Measurements from ENCODE around the gene UBASH3B.
"Not testable (repeated sequence)": the region's sequence is repeated elsewhere in the genome, so short reads cannot be mapped to it uniquely, and the experiment has no call there.

The UBASH3B gene

DNA sequence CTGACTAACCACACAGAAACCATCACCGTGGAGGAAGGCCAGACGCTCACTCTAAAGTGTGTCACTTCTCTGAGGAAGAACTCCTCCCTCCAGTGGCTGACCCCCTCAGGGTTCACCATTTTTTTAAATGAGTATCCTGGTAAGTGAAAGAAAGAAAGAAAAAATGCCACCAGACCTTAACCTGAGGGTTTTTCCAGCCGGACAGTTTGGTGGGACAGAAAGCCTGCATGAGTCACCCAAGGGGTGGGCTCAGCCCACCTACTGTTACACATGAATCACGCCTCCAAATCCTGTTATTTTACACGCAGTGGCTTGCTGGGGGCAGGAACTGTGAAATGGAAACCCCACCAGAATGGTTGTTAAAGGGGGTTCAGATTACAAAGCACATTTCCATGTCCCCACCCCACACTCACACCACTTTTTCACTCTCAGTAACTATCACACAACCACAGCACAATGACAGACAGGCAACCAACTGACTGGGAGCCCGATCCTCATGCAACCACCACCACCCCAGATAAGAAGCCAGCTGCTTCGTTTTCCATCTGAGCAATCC is 194.6 kb downstream of the UBASH3B start:
- peak; percentile 41 for DNase-seq (ENCODE audit: low read depth)
- Histone ChIP-seq H3K4me3 (ENCODE audit: low read length) (no peak overlapping the region), H3K27me3 (replicated peaks; ENCODE audit: control insufficient read depth, insufficient read depth, low read length) (no peaks in the 10 kb centered on the region), H3K9ac (ENCODE audit: low read length) (peak overlapping the region; percentile 18), H3K9me3 (ENCODE audit: control insufficient read depth, low read length) (no peaks in the 10 kb centered on the region), H3K36me3 (ENCODE audit: control insufficient read depth, insufficient read depth, low read length, severe bottlenecking) (no peaks in the 10 kb centered on the region), H3K4me1 (ENCODE audit: control insufficient read depth, insufficient read depth, low read length) (peaks cover 21% of the 10 kb centered on the region)

DNA sequence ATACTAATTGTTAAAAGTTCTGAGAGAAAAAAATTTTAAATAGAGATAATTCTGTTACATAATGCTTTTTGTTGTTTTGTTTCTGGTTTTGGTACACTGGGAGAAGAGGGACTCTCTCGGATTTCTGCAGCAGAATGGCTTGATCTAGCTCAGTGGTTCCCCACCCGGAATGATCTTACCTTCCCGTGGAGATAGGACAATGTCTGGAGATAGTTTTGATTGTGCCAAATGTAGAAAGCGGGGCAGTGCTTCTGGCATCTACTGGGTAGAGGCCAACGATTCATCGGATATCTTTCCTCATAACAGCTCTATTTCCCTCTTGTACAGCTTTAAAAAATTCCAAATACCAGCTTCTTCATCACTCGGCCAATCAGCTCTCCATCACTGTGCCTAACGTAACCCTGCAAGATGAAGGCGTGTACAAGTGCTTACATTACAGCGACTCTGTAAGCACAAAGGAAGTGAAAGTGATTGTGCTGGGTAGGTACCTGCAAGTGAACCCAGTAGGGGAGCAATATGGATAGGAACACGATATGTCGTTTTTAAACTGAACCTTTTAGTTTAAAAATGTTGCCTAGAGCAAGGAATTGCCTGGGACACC is 195.9 kb downstream of the UBASH3B start:
- H3K4me3 ChIP-seq (ENCODE audit: low read length), result no peak overlapping the region
- H3K4me1 ChIP-seq (ENCODE audit: control insufficient read depth, insufficient read depth, low read length), result peaks cover 27% of the 10 kb centered on the region
- no peaks in the 10 kb centered on the region for H3K27me3 ChIP-seq (replicated peaks; ENCODE audit: control insufficient read depth, insufficient read depth, low read length)
- DNase-seq (ENCODE audit: low read depth), result no peak
- H3K36me3 ChIP-seq (ENCODE audit: control insufficient read depth, insufficient read depth, low read length, severe bottlenecking), result no peaks in the 10 kb centered on the region
- H3K9me3 ChIP-seq (ENCODE audit: control insufficient read depth, low read length), result no peaks in the 10 kb centered on the region
- H3K9ac ChIP-seq (ENCODE audit: low read length), result no peak overlapping the region

DNA sequence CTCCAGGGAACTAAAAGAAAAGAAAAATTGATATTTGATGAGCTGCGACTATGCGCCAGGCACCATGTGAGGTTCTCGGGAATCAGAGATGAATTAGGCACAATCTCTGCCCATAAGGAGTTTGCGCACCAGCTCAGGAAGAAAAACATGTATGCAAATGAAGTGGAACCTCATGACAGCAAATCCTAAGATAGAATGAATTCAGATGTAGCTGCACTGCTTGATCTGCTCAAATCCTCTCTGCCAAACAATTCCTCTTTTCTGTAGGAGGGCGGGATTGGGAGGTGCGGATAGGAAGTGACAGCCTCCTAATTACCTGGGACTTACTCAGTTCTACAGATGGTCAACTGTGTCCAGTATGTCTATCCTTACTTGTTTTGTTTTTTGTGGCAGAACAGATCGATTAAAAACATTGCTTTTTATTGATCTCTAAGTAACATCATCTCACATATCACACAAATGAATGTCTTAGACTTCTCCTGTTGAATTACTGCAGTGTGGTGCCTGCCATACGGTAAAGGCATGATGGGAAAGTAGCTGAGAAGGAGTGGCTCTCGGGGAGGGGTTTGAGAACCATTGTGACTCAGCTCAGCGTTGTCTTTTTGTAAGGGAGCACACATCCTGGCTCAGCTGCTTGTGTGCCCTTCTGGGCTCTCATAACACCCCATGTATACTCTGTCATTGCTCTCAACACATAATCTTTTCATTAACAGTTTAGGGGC is 196.7 kb downstream of the UBASH3B start:
- no peak overlapping the region for H3K4me3 ChIP-seq (ENCODE audit: low read length)
- no peak for DNase-seq (ENCODE audit: low read depth)
- H3K9ac ChIP-seq (ENCODE audit: low read length), result no peak overlapping the region
- H3K36me3 ChIP-seq (ENCODE audit: control insufficient read depth, insufficient read depth, low read length, severe bottlenecking), result no peaks in the 10 kb centered on the region
- no peaks in the 10 kb centered on the region for H3K27me3 ChIP-seq (replicated peaks; ENCODE audit: control insufficient read depth, insufficient read depth, low read length)
- peaks cover 32% of the 10 kb centered on the region for H3K4me1 ChIP-seq (ENCODE audit: control insufficient read depth, insufficient read depth, low read length)
- no peaks in the 10 kb centered on the region for H3K9me3 ChIP-seq (ENCODE audit: control insufficient read depth, low read length)

DNA sequence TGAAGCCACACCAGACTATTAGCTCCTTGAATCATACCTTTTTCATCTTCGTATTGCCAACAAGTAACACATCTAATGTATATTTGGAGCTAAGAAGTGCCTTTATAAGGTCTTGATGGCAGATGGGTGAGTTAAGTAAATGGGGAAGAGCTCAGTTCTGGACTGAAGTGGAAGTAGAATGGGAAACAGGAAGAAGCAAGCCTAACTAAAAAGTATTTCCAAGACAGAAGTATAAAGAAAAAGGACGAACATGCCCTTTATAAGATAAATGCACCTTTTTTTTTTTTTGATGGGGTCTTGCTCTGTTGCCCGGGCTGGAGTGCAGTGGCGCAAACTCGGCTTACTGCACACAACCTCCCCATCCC is 197.3 kb downstream of the UBASH3B start:
- Histone ChIP-seq H3K9me3 (ENCODE audit: control insufficient read depth, low read length) (no peaks in the 10 kb centered on the region), H3K9ac (ENCODE audit: low read length) (no peak overlapping the region), H3K27me3 (replicated peaks; ENCODE audit: control insufficient read depth, insufficient read depth, low read length) (no peaks in the 10 kb centered on the region), H3K4me1 (ENCODE audit: control insufficient read depth, insufficient read depth, low read length) (peaks cover 27% of the 10 kb centered on the region), H3K36me3 (ENCODE audit: control insufficient read depth, insufficient read depth, low read length, severe bottlenecking) (no peaks in the 10 kb centered on the region), H3K4me3 (ENCODE audit: low read length) (no peak overlapping the region)
- no peak for DNase-seq (ENCODE audit: low read depth)

DNA sequence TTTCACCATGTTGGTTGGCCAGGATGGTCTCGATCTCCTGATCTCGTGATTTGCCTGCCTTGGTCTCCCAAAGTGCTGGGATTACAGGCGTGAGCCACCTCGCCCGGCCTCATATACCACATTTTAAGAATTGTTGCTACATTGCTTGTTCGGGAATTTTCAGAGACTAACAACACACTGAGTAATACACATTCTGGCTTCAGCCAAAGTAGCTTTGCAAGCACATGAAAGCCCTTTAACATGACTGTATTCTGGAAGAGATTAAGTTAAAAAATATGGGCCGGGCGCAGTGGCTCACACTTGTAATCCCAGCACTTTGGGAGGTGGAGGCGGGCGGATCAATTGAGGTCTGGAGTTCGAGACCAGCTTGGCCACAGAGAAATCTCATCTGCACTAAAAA is 197.7 kb downstream of the UBASH3B start:
- no peaks in the 10 kb centered on the region for H3K27me3 ChIP-seq (replicated peaks; ENCODE audit: control insufficient read depth, insufficient read depth, low read length)
- no peaks in the 10 kb centered on the region for H3K36me3 ChIP-seq (ENCODE audit: control insufficient read depth, insufficient read depth, low read length, severe bottlenecking)
- no peak overlapping the region for H3K4me3 ChIP-seq (ENCODE audit: low read length)
- no peak overlapping the region for H3K9ac ChIP-seq (ENCODE audit: low read length)
- H3K4me1 ChIP-seq (ENCODE audit: control insufficient read depth, insufficient read depth, low read length), result peaks cover 22% of the 10 kb centered on the region
- H3K9me3 ChIP-seq (ENCODE audit: control insufficient read depth, low read length), result no peaks in the 10 kb centered on the region
- DNase-seq (ENCODE audit: low read depth), result no peak

DNA sequence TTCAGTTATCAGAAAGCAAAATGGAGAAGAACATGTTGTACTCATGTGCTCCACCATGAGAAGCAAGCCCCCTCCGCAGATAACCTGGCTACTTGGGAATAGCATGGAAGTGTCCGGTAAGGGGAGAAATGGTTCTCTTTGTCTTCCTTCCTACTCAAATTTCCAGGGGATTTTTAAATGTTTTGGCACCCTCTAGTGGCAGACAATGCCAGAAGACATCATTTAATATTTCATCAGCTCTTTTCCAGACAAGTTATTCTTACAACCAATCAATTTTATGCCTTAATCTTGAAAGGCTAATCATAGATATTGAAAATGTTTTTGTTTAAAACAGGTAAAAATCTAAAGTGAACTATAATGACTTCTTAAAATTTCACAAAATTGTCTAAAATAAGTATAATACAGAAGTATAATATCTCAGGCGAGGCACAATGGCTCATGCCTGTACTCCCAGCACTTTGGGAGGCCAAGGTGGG is 198.5 kb downstream of the UBASH3B start:
- DNase-seq (ENCODE audit: low read depth), result peak; percentile 93
- Histone ChIP-seq H3K9me3 (ENCODE audit: control insufficient read depth, low read length) (no peaks in the 10 kb centered on the region), H3K9ac (ENCODE audit: low read length) (no peak overlapping the region), H3K4me3 (ENCODE audit: low read length) (no peak overlapping the region), H3K4me1 (ENCODE audit: control insufficient read depth, insufficient read depth, low read length) (peaks cover 15% of the 10 kb centered on the region), H3K27me3 (replicated peaks; ENCODE audit: control insufficient read depth, insufficient read depth, low read length) (no peaks in the 10 kb centered on the region), H3K36me3 (ENCODE audit: control insufficient read depth, insufficient read depth, low read length, severe bottlenecking) (no peaks in the 10 kb centered on the region)

DNA sequence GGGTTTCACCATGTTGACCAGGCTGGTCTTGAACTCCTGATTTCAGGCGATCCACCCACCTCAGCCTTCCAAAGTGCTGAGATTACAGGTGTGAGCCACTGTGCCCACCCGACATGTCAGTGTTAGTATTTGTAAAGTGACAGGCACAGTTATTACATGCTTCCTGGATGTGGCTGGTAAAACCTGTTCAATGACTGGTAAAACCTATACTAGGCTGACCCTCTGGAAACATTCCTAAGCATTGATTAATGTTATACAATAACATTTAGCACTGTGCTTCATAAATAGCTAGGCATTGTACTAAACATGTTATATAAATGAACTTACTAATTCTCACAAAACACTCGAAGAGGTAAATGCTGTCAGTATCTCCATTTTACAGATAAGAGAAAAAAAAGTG is 206.1 kb downstream of the UBASH3B start:
- Histone ChIP-seq H3K27me3 (replicated peaks; ENCODE audit: control insufficient read depth, insufficient read depth, low read length) (no peaks in the 10 kb centered on the region), H3K9ac (ENCODE audit: low read length) (no peak overlapping the region), H3K9me3 (ENCODE audit: control insufficient read depth, low read length) (no peaks in the 10 kb centered on the region), H3K4me3 (ENCODE audit: low read length) (no peak overlapping the region), H3K4me1 (ENCODE audit: control insufficient read depth, insufficient read depth, low read length) (peaks cover 5% of the 10 kb centered on the region), H3K36me3 (ENCODE audit: control insufficient read depth, insufficient read depth, low read length, severe bottlenecking) (no peaks in the 10 kb centered on the region)
- DNase-seq (ENCODE audit: low read depth), result no peak

DNA sequence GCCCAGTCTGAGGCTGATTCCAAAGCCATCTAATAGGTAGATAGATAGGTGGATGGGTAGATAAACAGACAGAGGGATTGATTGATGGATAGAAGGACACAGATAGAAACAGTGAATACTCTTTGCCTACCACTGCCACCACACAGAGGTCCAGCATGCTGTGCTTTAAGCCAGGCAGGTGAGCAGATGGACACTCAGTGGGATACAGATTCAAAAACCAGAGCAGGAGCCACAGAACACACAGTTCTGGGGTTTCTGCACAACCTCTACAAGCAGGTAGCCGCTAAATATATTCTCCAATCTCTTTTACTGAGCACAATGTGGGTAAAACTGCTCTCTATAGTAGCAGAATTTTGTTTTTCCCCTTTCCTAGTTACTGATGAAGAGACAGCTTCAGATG is 206.6 kb downstream of the UBASH3B start:
- Histone ChIP-seq H3K4me1 (ENCODE audit: control insufficient read depth, insufficient read depth, low read length) (peaks cover 1% of the 10 kb centered on the region), H3K27me3 (replicated peaks; ENCODE audit: control insufficient read depth, insufficient read depth, low read length) (no peaks in the 10 kb centered on the region), H3K4me3 (ENCODE audit: low read length) (no peak overlapping the region), H3K9me3 (ENCODE audit: control insufficient read depth, low read length) (no peaks in the 10 kb centered on the region), H3K36me3 (ENCODE audit: control insufficient read depth, insufficient read depth, low read length, severe bottlenecking) (no peaks in the 10 kb centered on the region), H3K9ac (ENCODE audit: low read length) (no peak overlapping the region)
- no peak for DNase-seq (ENCODE audit: low read depth)

DNA sequence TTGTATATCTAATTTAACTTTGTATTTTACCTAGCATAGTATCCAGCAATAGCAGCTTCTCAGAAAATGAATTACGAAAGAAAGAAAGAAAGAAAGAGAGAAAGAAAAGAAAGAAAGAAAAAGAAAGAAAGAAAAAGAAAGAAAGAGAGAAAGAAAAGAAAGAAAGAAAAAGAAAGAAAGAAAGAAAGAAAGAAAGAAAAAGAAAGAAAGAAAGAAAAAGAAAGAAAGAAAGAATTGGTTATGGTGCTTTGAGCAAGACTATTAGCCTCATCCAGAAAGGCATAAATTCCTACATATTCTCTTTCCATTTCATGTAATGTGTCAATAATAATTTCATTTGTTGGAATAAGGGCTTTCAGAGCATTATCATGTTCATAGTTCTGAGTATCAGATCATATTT is 207.6 kb downstream of the UBASH3B start:
- H3K9me3 ChIP-seq (ENCODE audit: control insufficient read depth, low read length); H3K4me3 ChIP-seq (ENCODE audit: low read length); H3K36me3 ChIP-seq (ENCODE audit: control insufficient read depth, insufficient read depth, low read length, severe bottlenecking); H3K4me1 ChIP-seq (ENCODE audit: control insufficient read depth, insufficient read depth, low read length); DNase-seq (ENCODE audit: low read depth); H3K9ac ChIP-seq (ENCODE audit: low read length); H3K27me3 ChIP-seq (replicated peaks; ENCODE audit: control insufficient read depth, insufficient read depth, low read length): not testable (repeated sequence)

DNA sequence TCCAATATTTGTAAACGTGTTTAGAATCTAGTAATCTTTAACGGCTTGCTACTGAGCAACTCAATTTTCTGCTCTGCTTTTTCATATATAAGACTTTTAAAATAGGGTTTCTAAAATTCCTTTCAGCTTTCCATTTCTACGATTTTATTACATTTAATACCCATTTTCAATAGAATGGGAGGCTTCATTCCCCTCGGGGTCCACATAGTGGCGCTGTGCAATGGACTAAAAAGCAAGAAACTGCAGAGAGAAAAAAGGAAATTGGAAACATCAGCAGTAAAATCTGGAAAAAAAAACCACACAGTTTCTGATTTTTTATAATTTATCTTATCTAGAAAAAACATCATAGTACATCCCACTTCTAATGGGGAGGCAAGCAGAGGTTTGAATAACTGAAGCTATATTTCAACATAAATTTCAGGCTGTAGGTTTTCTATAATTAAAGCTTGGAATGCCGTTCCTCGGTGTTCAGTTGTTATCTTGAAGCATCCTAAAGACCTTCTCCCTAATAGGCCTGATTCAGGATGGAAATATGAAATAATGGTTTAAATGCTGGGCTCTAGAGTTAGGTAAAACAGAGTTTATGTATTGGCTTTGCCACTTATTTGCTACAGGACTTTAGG is 208.3 kb downstream of the UBASH3B start:
- H3K9ac ChIP-seq (ENCODE audit: low read length), result peak overlapping the region; percentile 6
- H3K4me3 ChIP-seq (ENCODE audit: low read length), result no peak overlapping the region
- DNase-seq (ENCODE audit: low read depth), result peak; percentile 87
- H3K9me3 ChIP-seq (ENCODE audit: control insufficient read depth, low read length), result no peaks in the 10 kb centered on the region
- no peaks in the 10 kb centered on the region for H3K4me1 ChIP-seq (ENCODE audit: control insufficient read depth, insufficient read depth, low read length)
- no peaks in the 10 kb centered on the region for H3K36me3 ChIP-seq (ENCODE audit: control insufficient read depth, insufficient read depth, low read length, severe bottlenecking)
- no peaks in the 10 kb centered on the region for H3K27me3 ChIP-seq (replicated peaks; ENCODE audit: control insufficient read depth, insufficient read depth, low read length)

Measured in adipocyte (in vitro differentiated cells).